K562 (cell line): ENCODE data around the gene ANKRD16. TPM values are rescaled to one million over a fixed set of nuclear protein-coding genes. Genes with fewer than 3 reads are reported as not detected.
A peak's percentile ranks its signal among the peaks of the same experiment; 100 is the strongest.

Experiments
- ATAC-seq: fragments of 200-7000 bp; cut with Tn5 transposase; 3 replicates; pipeline ENCODE4 v1.9.1; 2020; ENCODE audit warnings: moderate library complexity
- BruUV-seq: library from RNA; stranded (reverse); fragments of 400-500 nt; replicated peaks from 2 replicates; lab custom pipeline; 2021; lab: Mats Ljungman, UMichigan
- CTCF ChIA-PET: fragments of 300-600 bp; formaldehyde crosslinking; extraction: SDS; loops from one replicate; lab custom pipeline; 2021; ENCODE audit warnings: low intra/inter-chr PET ratio; lab: Yijun Ruan, JAX
- POLR2A ChIA-PET: fragments of 300-600, 350-650 bp; sonication (Branson Sonifier 250); formaldehyde crosslinking; extraction: SDS; loops from one replicate; lab custom pipeline; 2021; ENCODE audit warnings: antibody characterized with exemption, inconsistent platforms; lab: Yijun Ruan, JAX
- DNase-seq, 4 experiments: peaks; one replicate each; pipeline versions ENCODE4 v3.0.0 to v3.0.0-alpha.2; 2011 to 2018; ENCODE audit warnings: low spot score in 3 of 4, mixed read lengths in 3 of 4; ENCODE audit errors: extremely low read depth in 1 of 4
- FAIRE-seq: peaks from 2 replicates; lab custom pipeline; 2011; peaks lifted over from hg19 to GRCh38; lab: Jason Lieb, UNC
- H2AFZ ChIP-seq: 2 replicates; pipeline ENCODE4 v1.6.0; 2011; ENCODE audit warnings: low read depth, low read length, control low read depth, inconsistent platforms
- H3K27ac ChIP-seq: fragments of 200-600 bp; 3 replicates; pipeline ENCODE4 v1.8.0; 2011; ENCODE audit warnings: low read depth, mild to moderate bottlenecking, control low read depth, inconsistent platforms, low read length, moderate library complexity, mixed read lengths; ENCODE audit errors: extremely low read depth
- H3K27me3 ChIP-seq, 2 experiments: fragments of 300-600 bp in 1 of 2; 2 replicates in 1 of 2; 3 replicates in 1 of 2; pipeline versions ENCODE4 v1.6.0 to v1.8.0; 2011; ENCODE audit warnings: inconsistent platforms in 2 of 2, low read length in 2 of 2, mild to moderate bottlenecking in 1 of 2, mixed read lengths in 1 of 2, moderate library complexity in 1 of 2; ENCODE audit not compliant: control insufficient read depth in 2 of 2, insufficient read depth in 2 of 2
- H3K36me3 ChIP-seq: fragments of 300-600 bp; 3 replicates; pipeline ENCODE4 v1.8.0; 2011; ENCODE audit warnings: mild to moderate bottlenecking, low read length, inconsistent platforms; ENCODE audit not compliant: control insufficient read depth, insufficient read depth
- H3K4me1 ChIP-seq, 2 experiments: fragments of 200-600 bp in 1 of 2; replicated peaks in 1 of 2; 2 replicates in 1 of 2; 3 replicates in 1 of 2; pipeline versions ENCODE4 v1.5.1 to v1.8.0; 2011; ENCODE audit warnings: inconsistent platforms in 2 of 2, low read length in 2 of 2, mild to moderate bottlenecking in 1 of 2, mixed read lengths in 1 of 2, moderate library complexity in 1 of 2; ENCODE audit not compliant: control insufficient read depth in 2 of 2, insufficient read depth in 2 of 2
- H3K4me2 ChIP-seq: 2 replicates; pipeline ENCODE4 v1.6.1; 2011; ENCODE audit warnings: low read length, control low read depth, inconsistent platforms, mixed read lengths; ENCODE audit not compliant: insufficient read depth
- H3K4me3 ChIP-seq: fragments of 200-600 bp; sonication (generic), shearing (Covaris generic); 2 replicates; pipeline ENCODE4 v1.5.1; 2016; ENCODE audit warnings: control low read depth, inconsistent platforms
- H3K79me2 ChIP-seq: fragments of 200-600 bp; 3 replicates; pipeline ENCODE4 v1.8.0; 2011; ENCODE audit warnings: low read length, inconsistent platforms; ENCODE audit not compliant: control insufficient read depth, insufficient read depth
- H3K9ac ChIP-seq, 2 experiments: 2 replicates each; pipeline versions ENCODE4 v1.6.0 to v1.6.1; 2011; ENCODE audit warnings: low read depth in 2 of 2, low read length in 2 of 2, control low read depth in 1 of 2, inconsistent platforms in 1 of 2, mild to moderate bottlenecking in 1 of 2, mixed read lengths in 1 of 2; ENCODE audit not compliant: insufficient read depth in 1 of 2
- H3K9me1 ChIP-seq: one replicate; pipeline ENCODE4 v1.6.0; 2011; ENCODE audit warnings: inconsistent platforms, mild to moderate bottlenecking, low read length, moderate library complexity; ENCODE audit not compliant: control insufficient read depth, insufficient read depth
- H3K9me3 ChIP-seq: replicated peaks from 2 replicates; pipeline ENCODE4 v1.5.1; 2011; ENCODE audit warnings: low read depth, low read length, inconsistent platforms; ENCODE audit not compliant: control insufficient read depth, insufficient read depth
- H4K20me1 ChIP-seq: replicated peaks from 2 replicates; pipeline ENCODE4 v1.6.1; 2011; ENCODE audit warnings: low read length, inconsistent platforms, mixed read lengths; ENCODE audit not compliant: control insufficient read depth, insufficient read depth
- AFF1 ChIP-seq, 2 experiments: fragments of 450-650 bp; IDR thresholded peaks; 2 replicates each; pipeline ENCODE4 v1.6.1; 2018; ENCODE audit warnings: mild to moderate bottlenecking in 2 of 2, low read depth in 1 of 2; ENCODE audit not compliant: partially characterized antibody in 2 of 2
- CBFB ChIP-seq: sonication (generic); formaldehyde crosslinking; IDR thresholded peaks from 2 replicates; pipeline ENCODE4 v1.4.0; 2020; ENCODE audit warnings: mild to moderate bottlenecking, missing genetic modification reagents
- CBX2 ChIP-seq: fragments of 200-600 bp; sonication (generic); IDR thresholded peaks from one replicate; pipeline ENCODE4 v1.6.1; 2012; ENCODE audit warnings: mild to moderate bottlenecking, low read length, inconsistent platforms; ENCODE audit not compliant: insufficient read depth, poor library complexity, severe bottlenecking
- GATA2 ChIP-seq: sonication (generic); formaldehyde crosslinking; IDR thresholded peaks from 2 replicates; pipeline ENCODE4 v1.4.0; 2020; ENCODE audit warnings: mild to moderate bottlenecking, missing genetic modification reagents
- HDAC2 ChIP-seq: fragments of 450-650 bp; IDR thresholded peaks from 2 replicates; pipeline ENCODE4 v1.6.1; 2016; ENCODE audit warnings: mild to moderate bottlenecking
- HLTF ChIP-seq: fragments of 450-650 bp; IDR thresholded peaks from 2 replicates; pipeline ENCODE4 v1.6.1; 2016
- HNRNPLL ChIP-seq: fragments of 200-400 bp; formaldehyde crosslinking; IDR thresholded peaks from 2 replicates; pipeline ENCODE4 v1.6.1; 2017; ENCODE audit warnings: low read length, low read depth, mild to moderate bottlenecking; ENCODE audit not compliant: poor library complexity, severe bottlenecking
- KHSRP ChIP-seq: fragments of 450-650 bp; IDR thresholded peaks from 2 replicates; pipeline ENCODE4 v1.6.1; 2017
- KLF13 ChIP-seq: fragments of 450-650 bp; IDR thresholded peaks from 2 replicates; pipeline ENCODE4 v1.6.1; 2016; ENCODE audit warnings: missing genetic modification characterization, low read depth, mild to moderate bottlenecking, missing compliant biosample characterization, moderate library complexity, borderline replicate concordance
- MED1 ChIP-seq: sonication (generic); formaldehyde crosslinking; IDR thresholded peaks from 2 replicates; pipeline ENCODE4 v1.8.1; 2023; ENCODE audit warnings: missing genetic modification reagents, borderline replicate concordance
- NCOA2 ChIP-seq, 2 experiments: fragments of 450-650 bp; IDR thresholded peaks; 2 replicates each; pipeline ENCODE4 v1.6.1; 2018; ENCODE audit warnings: mild to moderate bottlenecking in 2 of 2, moderate library complexity in 1 of 2; ENCODE audit not compliant: partially characterized antibody in 2 of 2
- POLR3G ChIP-seq: IDR thresholded peaks from 2 replicates; pipeline ENCODE4 v1.6.1; 2011; ENCODE audit not compliant: insufficient read length, insufficient replicate concordance; ENCODE audit errors: extremely low read depth
- RAD21 ChIP-seq, 2 experiments: fragments of 250-450 bp in 1 of 2; fragments of 450-650 bp in 1 of 2; sonication (Bioruptor Pico) in 1 of 2; formaldehyde crosslinking in 1 of 2; IDR thresholded peaks in 1 of 2; conservative IDR thresholded peaks in 1 of 2; 2 replicates each; pipeline versions ENCODE4 v1.4.0 to v1.8.0; 2020 to 2022; ENCODE audit warnings: mild to moderate bottlenecking in 2 of 2, moderate library complexity in 1 of 2
- RBM15 ChIP-seq: fragments of 200-400 bp; formaldehyde crosslinking; IDR thresholded peaks from 2 replicates; pipeline ENCODE4 v1.6.1; 2018; ENCODE audit warnings: mild to moderate bottlenecking, low read length, moderate library complexity; ENCODE audit not compliant: insufficient read depth
- RBM22 ChIP-seq: fragments of 200-400 bp; formaldehyde crosslinking; IDR thresholded peaks from 2 replicates; pipeline ENCODE4 v1.6.1; 2018; ENCODE audit warnings: low read length, low read depth; ENCODE audit not compliant: poor library complexity, severe bottlenecking
- SAP30 ChIP-seq: fragments of 200-600 bp; sonication (generic); IDR thresholded peaks from 2 replicates; pipeline ENCODE4 v1.6.1; 2012; ENCODE audit warnings: borderline replicate concordance, low read depth, mild to moderate bottlenecking, moderate library complexity, low read length, control low read depth, inconsistent platforms; ENCODE audit not compliant: insufficient read depth, poor library complexity, severe bottlenecking
- TBP ChIP-seq: optimal IDR thresholded peaks from 2 replicates; pipeline ENCODE3; 2011; ENCODE audit warnings: low read depth, low read length, improper control_type of control experiment
- ZNF384 ChIP-seq: IDR thresholded peaks from 2 replicates; pipeline ENCODE4 v1.6.1; 2012; ENCODE audit warnings: low read depth, low read length, improper control_type of control experiment
- WGBS: fragments of 100-300 bp; shearing (Covaris generic); methylation state at CpG from one replicate; pipeline ENCODE4 v1.1.6; 2016; ENCODE audit warnings: low coverage, mixed read lengths; ENCODE audit not compliant: insufficient coverage; ENCODE audit errors: missing lambda C conversion rate; 5-methylcytosine and 5-hydroxymethylcytosine counted together
- in situ Hi-C: fragments of 300-500 bp; cut with MboI; formaldehyde crosslinking; loops from 4 replicates; pipeline ENCODE4 v1.15.0; 2018; ENCODE audit warnings: inconsistent platforms, mixed read lengths
- intact Hi-C: fragments of 100-400 bp; cut with micrococcal nuclease; formaldehyde crosslinking; loops from 2 replicates; pipeline ENCODE4 v1.14.2; 2022
- polyA plus RNA-seq, 8 experiments: library from polyadenylated mRNA; depleted of rRNA in 4 of 8; stranded (reverse) in 5 of 8; unstranded in 3 of 8; fragments of >200 nt; fragmentation: Nextera tagmentation in 2 of 8; fragmentation: Illumina TruSeq in 1 of 8; extraction: Ambion mirVana in 2 of 8; extraction: Trizol in 1 of 8; gene quantifications; 2 replicates each; pipeline versions ENCODE4 v1.2.1 to v1.2.3, GENCODE V29; 2011 to 2014; ENCODE audit warnings: inconsistent platforms in 1 of 8, missing spikeins in 1 of 8
- total RNA-seq, 7 experiments: library from RNA; depleted of rRNA in 6 of 7; stranded (reverse); fragments of >200 nt in 6 of 7; fragmentation: Illumina TruSeq in 2 of 7; extraction: Trizol in 2 of 7; gene quantifications; 2 replicates each; pipeline versions ENCODE4 v1.2.1 to v1.2.3, GENCODE V29; 2011 to 2021; ENCODE audit warnings: low replicate concordance in 1 of 7

Gene ANKRD16
- total and polyA plus RNA-seq, 9 of the 15 experiments (the other 6 are each of a cell fraction or from before 2014, with no cell fraction given) = 1.5 to 16.0 (median 9.5) TPM

GRCh38 chr10:5873515-5873995, 16.1 kb downstream of the ANKRD16 start:
- no peaks in the 10 kb centered on the region for H3K79me2 ChIP-seq
- FAIRE-seq (peak; percentile 91), DNase-seq (peak; percentile 72 to 78 (median 76)), ATAC-seq (peak; percentile 96)
- no peaks in the 10 kb centered on the region; the same call in none of the 2 replicates for H3K9me3 ChIP-seq
- intact Hi-C loops = loop anchor here (5.0 kb wide), 1 partner anchor 61 kb away; the partner anchor contains the start of gene GDI2
- no peak overlapping the region for H2AFZ ChIP-seq
- H3K27ac ChIP-seq = no peak overlapping the region
- ChIA-PET CTCF (interaction anchor here (0.6 to 1.3 kb wide), 2 partner anchors 189 to 1057 kb away, joined by 3 read pairs; partner anchors contain the start of gene TASOR2), POLR2A (interaction anchor here (0.6 to 1.2 kb wide), 5 partner anchors 12 to 250 kb away, joined by 3 to 8 read pairs (median 5); no protein-coding TSS in a partner anchor)
- H4K20me1 ChIP-seq = no peaks in the 10 kb centered on the region
- H3K4me1 ChIP-seq = no peaks in the 10 kb centered on the region; a peak in 1 of 5 replicates
- no peak overlapping the region for H3K9ac ChIP-seq
- 47% methylated on average over 9 of the region's 9 CpGs for WGBS
- H3K36me3 ChIP-seq = peaks cover 23% of the 10 kb centered on the region
- H3K4me3 ChIP-seq = no peak overlapping the region
- no peaks in the 10 kb centered on the region for H3K27me3 ChIP-seq
- H3K4me2 ChIP-seq = no peak overlapping the region
- H3K9me1 ChIP-seq = no peaks in the 10 kb centered on the region
- in situ Hi-C loops = no loop called here
- no TSS peak for BruUV-seq
- TF ChIP-seq RBM15 (no peak), GATA2 (CRISPR knock-in tag) (no peak), POLR3G (no peak), ZNF384 (no peak), SAP30 (no peak), NCOA2 (IDR thresholded peaks at IDR 0.05; ENCODE audit: partially characterized antibody in 2 of 2) (no peak), MED1 (CRISPR knock-in tag) (no peak), RAD21 (CRISPR knock-in tag; conservative IDR thresholded peaks at IDR 0.05 in 1 of 2, IDR thresholded peaks at IDR 0.05 in 1 of 2) (peak; percentile 69 to 77), KHSRP (no peak), CBX2 (no peak), TBP (no peak), HNRNPLL (no peak), RBM22 (no peak), HLTF (0 out of 2 replicates have a peak, but pooled peaks have one; percentile 23), CBFB (CRISPR knock-in tag) (no peak), AFF1 (IDR thresholded peaks at IDR 0.05; ENCODE audit: low read depth in 1 of 2, partially characterized antibody in 2 of 2) (no peak), HDAC2 (no peak), KLF13 (tag) (no peak)
